HG03432 (cell line): ENCODE results near the gene ITGAX.
"Not testable (repeated sequence)": the region's sequence is repeated elsewhere in the genome, so short reads cannot be mapped to it uniquely, and the experiment has no call there.

ENCODE experiments used
- ATAC-seq: cut with Tn5 transposase; IDR thresholded peaks from one replicate; pipeline ENCODE4 v1.9.1; 2021; ENCODE audit warnings: mild to moderate bottlenecking, moderate library complexity; ENCODE audit not compliant: unreplicated experiment

Gene ITGAX

DNA sequence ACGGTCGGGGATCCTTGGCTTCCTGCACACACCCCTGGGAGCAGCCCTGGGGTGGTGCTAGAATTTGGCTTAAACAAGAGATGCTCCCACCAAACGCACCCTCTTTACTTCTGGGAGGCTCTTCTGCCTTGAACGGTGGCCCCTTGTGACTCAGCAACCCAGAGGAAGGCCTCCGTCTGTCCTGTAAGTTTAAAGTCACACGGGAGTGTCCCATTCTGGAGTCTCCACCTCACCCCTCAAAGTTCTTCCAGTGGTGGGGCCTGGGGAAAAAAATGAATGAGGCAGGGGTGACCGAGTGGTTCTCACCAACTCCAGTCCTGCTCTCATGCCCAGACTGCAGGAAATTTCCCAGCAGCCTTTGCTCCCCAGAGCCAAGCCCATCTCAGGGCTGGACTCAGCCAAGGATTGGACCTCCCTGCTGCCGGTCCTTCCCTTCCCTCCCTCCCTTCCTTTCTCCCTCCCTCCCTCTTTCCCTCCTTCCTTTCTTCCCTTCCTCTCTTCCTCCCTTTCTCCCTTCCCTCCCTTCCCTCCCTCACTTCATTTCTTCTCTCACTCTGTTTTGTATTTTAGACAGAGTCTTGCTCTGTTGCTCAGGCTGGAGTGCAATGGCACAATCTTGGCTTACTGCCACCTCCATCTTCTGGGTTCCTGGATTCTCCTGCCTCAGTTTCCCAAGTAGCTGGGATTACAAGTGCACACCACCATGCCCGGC is 49.5 kb downstream of the ITGAX start:
- ATAC-seq = no peak

DNA sequence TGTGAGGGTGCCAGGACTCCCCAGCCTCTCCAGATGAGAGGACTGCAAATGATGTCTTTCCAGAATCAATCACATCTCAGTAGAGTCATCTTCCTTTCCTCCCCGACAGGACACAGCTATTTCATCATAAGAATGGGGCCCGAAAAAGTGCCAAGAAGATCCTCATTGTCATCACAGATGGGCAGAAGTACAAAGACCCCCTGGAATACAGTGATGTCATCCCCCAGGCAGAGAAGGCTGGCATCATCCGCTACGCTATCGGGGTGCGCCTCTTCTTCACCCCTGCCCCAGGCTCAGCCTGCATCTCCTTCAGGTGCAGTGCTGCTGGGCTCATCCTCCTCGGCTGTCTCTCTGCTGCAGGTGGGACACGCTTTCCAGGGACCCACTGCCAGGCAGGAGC is 52.4 kb downstream of the ITGAX start:
- no peak for ATAC-seq

GRCh38 chr16:31409433-31409832 is 54.5 kb downstream of the ITGAX start:
- ATAC-seq = no peak

- ATAC-seq = no peak
Observed at GRCh38 chr16:31410082-31410481, 55.1 kb downstream of the ITGAX start.

GRCh38 chr16:31411024-31411844 is 56.3 kb downstream of the ITGAX start:
- ATAC-seq = no peak

DNA sequence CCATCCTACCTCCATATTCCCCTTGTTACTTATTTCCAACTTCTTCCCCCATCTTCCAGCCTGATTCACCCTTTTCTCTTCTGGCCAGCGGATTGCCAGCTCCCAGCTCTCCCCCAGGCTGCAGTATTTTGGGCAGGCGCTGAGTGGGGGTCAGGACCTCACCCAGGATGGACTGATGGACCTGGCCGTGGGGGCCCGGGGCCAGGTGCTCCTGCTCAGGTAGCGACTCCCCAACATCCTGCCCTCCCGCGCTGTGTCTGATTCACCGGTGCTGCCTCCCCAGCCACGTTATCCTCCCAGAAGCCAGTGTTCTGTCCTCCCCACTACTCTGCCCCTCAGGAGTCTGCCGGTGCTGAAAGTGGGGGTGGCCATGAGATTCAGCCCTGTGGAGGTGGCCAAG is 57.8 kb downstream of the ITGAX start:
- no peak for ATAC-seq

DNA sequence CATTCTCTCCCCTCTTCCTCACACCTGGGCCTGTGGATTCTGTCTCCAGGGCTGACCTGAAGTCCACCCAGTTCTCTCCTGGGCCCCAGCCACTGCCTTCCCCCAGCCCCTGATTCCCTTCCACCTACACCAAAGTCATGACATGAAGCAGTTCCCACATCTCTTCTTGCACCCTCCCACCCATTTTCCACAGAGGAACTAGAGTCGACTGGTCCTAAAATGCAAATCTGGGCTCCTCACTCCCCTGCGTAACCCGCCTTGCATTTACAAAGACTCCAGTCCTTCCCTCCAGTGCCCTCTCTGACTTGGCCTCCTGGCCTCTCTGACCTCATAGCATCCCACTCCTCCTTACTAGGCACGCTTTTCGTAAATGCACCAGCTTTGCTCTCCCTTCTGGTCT is 58.4 kb downstream of the ITGAX start:
- no peak for ATAC-seq

DNA sequence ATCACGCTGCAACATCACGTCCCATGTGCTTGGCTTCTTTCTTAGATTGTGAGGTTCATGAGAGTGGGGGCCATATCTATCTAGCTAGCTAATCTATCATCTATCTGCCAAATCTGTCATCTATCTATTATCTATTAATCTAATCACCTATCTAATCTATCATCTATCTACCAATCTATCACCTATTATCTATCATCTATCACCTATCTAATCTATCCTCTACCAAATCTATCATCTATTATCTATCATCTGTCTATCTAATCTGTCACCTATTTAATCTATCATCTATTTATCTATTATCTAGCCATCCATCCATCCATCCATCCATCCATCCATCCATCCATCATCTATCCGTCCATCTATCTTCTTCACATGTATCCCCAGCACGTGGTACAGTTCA is 59.0 kb downstream of the ITGAX start:
- ATAC-seq = no peak

GRCh38 chr16:31414706-31415105 is 59.7 kb downstream of the ITGAX start:
- no peak for ATAC-seq

- no peak for ATAC-seq
Observed at GRCh38 chr16:31416371-31416770, 61.4 kb downstream of the ITGAX start.

DNA sequence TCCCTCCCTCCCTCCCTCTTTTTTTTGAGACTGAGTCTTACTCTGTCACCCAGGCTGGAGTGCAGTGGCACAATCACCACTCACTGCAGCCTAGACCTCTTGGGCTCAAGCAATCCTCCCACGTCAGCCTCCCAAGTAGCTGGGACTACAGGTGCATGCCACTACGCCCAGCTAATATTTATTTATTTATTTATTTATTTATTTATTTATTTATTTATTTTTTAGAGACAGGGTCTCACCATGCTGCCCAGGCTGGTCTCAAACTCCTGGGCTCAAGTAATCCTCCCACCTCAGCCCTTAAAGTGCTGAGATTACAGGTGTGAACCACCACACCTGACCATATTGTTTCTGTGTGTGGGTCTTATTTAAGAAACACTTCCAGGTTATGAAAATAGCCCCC is 62.1 kb downstream of the ITGAX start:
- ATAC-seq = not testable (repeated sequence)

DNA sequence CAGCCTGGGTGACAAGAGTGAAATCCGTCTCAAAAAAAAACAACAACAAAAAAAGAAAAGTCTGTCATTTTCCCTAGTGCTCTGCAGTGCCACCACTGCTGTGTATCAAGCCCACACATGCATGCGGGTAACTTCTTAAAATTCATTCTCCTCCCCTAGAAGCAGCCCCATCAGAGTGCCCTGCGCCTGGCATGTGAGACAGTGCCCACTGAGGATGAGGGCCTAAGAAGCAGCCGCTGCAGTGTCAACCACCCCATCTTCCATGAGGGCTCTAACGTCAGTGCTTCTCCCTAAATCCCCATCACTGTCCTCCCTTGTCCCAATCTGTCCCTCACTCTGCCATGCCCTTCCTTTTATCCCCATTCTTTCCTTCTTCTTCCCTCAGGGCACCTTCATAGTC is 62.9 kb downstream of the ITGAX start:
- no peak for ATAC-seq

GRCh38 chr16:31420037-31420436 is 65.1 kb downstream of the ITGAX start:
- no peak for ATAC-seq

GRCh38 chr16:31421587-31421986 is 66.6 kb downstream of the ITGAX start:
- peak; percentile 75 for ATAC-seq

- no peak for ATAC-seq
Observed at GRCh38 chr16:31423241-31423640, 68.3 kb downstream of the ITGAX start.

DNA sequence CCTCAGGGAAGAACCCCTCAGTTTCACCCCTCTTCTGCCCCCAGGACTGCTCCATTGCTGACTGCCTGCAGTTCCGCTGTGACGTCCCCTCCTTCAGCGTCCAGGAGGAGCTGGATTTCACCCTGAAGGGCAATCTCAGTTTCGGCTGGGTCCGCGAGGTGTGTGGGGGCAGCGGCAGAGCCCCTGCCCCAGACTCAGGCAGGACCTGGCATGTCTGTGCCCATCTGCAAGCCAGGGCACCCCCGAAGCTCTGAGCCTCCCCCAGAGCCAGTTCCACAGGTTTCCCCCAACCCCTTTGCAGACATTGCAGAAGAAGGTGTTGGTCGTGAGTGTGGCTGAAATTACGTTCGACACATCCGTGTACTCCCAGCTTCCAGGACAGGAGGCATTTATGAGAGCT is 68.8 kb downstream of the ITGAX start:
- ATAC-seq = no peak

GRCh38 chr16:31427441-31428278 is 72.7 kb downstream of the ITGAX start:
- ATAC-seq = no peak

DNA sequence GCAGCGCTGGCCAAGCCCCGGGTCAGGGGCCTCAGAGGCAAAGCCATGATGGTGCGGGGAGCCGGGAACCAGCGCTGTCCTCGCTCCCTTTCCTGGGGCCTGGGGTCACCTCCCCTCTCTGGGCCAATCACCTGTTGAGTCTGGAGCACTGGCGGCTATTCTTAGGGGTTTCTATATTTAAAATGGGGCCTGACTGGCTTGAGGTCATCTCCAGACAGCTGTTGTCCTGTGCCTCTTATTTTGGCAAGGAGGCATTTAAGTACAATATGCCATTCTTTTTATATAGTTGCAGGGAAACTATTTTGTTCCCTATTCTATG is 73.3 kb downstream of the ITGAX start, which contains the start of gene COX6A2:
COX6A2 (minus strand) TSS at position 82 of the 319 bp plus-strand sequence; CDS start at position 47, 35 bp downstream.
- ATAC-seq = no peak

- no peak for ATAC-seq
Observed at GRCh38 chr16:31428638-31429247, 73.8 kb downstream of the ITGAX start.

GRCh38 chr16:31429314-31429713 is 74.3 kb downstream of the ITGAX start:
- ATAC-seq = no peak

DNA sequence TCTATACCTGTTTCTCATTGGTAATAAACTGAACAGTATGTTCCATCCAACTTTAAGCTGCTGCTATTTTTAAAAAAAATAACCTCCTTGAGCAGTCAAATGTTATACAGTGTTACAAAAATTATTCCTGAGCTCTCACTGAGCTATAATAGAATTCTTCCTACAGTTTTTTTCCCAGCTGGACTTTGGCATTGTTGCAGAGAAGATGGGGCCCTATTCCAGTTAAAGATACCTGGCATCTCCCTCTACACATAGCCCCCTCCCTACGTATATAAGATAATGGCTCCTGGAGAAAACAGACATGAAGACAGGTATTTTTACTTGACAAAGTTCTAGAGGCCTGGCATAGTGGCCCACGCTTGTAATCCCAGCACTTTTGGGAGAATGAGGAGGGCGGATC is 74.8 kb downstream of the ITGAX start:
- ATAC-seq = no peak
